Measurements from ENCODE around the gene RCAN2.

DNA sequence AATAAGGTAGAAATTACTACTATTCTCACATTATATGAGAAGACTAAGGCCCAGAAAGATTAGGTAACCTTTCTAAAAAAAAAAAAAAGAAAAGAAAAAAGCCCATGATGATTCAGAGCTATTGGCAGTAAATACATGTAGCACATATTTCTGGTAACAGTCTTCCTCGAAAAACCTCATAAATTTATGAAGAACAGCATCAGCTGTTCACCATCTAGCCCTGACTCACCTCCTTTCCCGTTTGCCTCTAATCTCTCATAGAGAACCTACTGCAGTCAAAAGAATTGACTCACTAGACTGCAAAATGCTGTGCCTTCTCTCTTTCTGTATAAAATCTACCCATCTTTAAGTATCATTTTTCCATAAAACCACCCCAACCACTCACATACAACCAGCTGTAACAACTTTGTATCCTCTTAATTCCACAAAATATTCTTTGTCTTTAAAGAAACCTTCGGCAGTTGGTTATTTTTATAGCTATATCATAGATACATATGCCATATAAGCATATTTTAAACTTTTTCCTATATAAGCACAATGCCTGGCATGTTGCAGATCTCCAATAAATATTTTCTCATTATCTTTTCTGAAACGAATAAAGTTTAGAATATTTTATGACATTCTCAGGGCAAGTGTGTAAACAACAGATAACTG lies 167.8 kb downstream of the RCAN2 start:
- TF ChIP-seq POLR2AphosphoS5 (IDR thresholded peaks at IDR 0.05; ENCODE audit: low read depth, low read length) (no peak), TAF1 (IDR thresholded peaks at IDR 0.05; ENCODE audit: borderline replicate concordance, low read depth, low read length) (no peak)

Measured in GM12892 (cell line).